ENCODE results near the gene ZNF600.
"Not testable (repeated sequence)": the region's sequence is repeated elsewhere in the genome, so short reads cannot be mapped to it uniquely, and the experiment has no call there.

The ZNF600 gene

DNA sequence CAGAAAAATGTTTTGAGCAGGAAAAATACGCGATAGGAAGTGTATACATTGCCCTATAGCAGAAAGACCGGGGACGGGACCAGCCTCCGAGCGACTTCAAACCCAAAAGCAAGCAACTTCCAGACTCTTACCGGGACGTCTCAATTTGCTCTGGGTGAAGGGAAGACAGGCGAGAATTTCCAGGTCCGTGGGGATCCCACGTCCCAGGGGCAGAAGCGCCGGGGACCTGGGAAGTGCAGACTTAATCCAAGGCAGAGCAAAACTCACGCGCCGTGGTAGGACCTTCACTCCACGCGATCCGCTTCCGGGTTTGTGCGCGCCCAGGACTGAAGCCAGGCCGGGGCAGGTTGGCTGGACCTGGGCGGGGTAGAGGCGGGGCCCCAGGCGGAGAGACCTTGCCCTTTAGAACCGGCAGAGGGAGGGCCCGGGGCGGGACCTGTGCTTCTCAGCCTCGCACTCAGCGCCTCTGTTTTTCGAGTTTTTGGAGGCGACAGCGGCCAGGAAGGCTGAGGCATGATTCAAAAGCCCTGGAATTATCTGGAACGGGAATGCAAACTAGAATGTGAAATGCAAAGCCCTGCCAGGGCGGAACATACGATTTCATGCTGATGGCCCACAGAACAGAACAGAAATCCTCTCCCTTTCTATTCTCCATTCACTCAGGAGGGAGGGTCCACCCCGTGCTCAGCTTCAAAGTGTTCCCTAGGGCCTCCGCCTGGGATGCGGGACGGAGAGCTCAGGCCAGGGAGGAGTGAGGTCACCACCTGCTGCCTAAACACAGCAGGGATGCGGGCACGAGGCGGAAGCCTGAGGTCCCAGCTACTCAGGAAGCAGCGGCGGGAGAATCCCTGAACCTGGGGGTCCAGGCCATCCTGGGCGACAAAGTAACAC lies at the start of gene ZNF600:
TSS of gene ZNF600 (minus strand) at position 328 of the 891 bp plus-strand sequence. CDS start 7,903 bp downstream, outside the sequence.
- peak; percentile 63 for DNase-seq (ENCODE audit: low read depth)

DNA sequence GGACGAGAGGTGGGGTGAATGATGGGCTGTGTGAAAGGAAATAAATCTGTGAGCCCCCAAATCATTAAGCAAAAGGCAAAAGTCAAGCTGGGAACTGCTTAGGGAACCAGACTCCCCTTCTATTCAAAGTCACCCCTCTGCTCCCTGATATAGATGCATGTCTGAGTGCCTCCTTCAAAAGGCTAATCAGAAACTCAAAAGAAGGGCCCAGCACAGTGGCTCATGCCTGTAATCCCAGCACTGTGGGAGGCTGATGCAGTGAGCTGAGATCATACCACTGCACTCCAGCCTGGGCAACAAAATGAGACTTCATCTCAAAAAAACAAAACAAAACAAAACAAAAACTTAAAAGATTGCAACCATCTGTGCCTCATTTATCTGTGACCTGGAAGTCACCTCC lies 47.7 kb upstream of the ZNF600 start:
- not testable (repeated sequence) for DNase-seq (ENCODE audit: low read depth)

- DNase-seq (ENCODE audit: low read depth) = not testable (repeated sequence)
Observed at GRCh38 chr19:52833541-52833940, 47.0 kb upstream of the ZNF600 start.

DNA sequence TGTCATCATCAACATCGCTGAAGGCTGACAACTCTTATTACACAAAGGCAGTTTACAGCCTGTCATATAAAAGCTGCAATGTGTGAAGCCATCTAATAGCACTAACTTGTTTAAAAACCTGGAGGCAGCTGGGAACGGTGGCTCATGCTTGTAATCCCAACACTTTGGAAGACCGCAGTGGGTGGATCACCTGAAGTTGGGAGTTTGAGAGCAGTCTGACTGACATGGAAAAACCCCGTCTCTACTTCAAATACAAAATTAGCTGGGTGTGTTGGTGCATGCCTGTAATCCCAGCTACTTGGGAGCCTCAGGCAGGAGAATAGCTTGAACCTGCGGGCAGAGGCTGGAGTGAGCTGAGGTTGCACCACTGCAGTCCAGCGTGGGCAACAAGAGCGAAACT lies 43.3 kb upstream of the ZNF600 start:
- DNase-seq (ENCODE audit: low read depth) = not testable (repeated sequence)

DNA sequence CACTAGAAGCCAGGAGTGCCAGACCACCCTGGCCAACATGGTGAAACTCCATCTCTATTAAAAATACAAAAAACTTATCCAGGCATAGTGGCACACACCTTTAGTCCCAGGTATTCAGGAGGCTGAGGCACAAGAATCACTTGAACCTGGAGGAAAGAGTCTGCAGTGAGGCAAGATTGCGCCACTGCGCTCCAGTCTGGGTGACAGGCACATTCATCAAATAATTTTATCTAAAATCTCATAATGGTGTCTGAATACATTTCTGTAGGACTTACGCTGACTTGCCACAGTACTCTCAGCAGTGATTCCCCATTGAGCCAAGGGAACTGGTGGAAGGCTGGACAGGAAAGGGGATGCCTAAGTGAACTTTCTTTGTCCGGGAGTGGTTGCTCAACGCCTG lies 39.2 kb upstream of the ZNF600 start:
- no peak for DNase-seq (ENCODE audit: low read depth)

DNA sequence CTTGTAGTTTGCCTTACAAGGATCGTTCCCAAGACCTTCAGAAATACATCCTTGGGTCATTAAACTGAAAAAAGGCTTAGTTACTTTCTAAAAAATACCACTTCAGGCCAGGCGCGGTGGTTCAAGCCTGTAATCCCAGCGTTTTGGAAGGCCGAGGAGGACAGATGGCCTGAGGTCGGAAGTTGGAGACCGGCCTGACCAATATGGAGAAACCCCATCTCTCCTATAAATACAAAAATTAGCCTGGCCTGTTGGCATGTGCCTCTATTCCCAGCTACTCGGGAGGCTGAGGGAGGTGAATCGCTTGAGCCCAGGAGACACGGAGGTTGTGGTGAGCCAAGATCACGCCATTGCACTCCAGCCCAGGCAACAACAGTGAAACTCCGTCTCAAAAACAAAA lies 37.1 kb upstream of the ZNF600 start:
- DNase-seq (ENCODE audit: low read depth) = no peak

- peak; percentile 55 for DNase-seq (ENCODE audit: low read depth)
Observed at GRCh38 chr19:52821204-52821960, 34.8 kb upstream of the ZNF600 start, which contains the start of gene ZNF28. Gene ZNF28 (minus strand): TSS chr19:52821633. CDS start chr19:52817958, 3,675 bp downstream.

DNA sequence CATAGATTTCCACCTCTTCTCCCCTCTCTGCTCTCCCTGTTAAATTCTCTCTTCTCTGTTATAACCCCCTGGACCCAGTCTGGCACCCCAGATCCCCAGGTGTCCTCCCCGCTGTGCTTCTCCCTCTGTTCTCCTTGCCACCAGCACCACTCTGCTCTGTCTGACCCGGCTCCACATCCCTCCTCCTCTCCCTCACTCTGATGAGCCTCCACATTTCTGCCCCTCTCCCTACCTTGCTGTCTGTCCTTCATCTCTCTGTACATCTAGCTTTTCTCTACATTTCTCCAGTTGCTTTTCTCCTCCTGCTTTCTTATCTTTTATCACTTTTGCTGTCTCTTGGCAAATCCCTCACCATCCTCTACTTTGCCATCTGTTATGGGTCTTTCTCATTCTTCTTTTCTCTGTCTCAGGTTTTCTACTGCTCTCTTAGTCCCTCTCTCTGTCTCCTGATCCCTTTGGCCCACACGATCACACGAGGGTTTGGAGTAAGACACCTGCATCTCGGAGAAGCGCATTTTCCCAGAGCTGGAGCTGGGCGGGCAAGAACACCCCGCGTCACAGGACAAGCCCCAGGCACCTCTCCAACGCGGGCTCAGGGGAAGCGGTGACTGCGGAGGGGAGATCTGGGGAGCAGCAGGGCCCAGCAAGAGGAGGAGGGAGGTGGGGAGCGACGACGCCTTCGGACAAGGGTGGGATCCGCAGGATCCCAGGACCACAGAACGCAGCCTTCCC lies 34.0 kb upstream of the ZNF600 start:
- DNase-seq (ENCODE audit: low read depth) = not testable (repeated sequence)

- DNase-seq (ENCODE audit: low read depth) = no peak
Observed at GRCh38 chr19:52809801-52810200, 23.2 kb upstream of the ZNF600 start.

DNA sequence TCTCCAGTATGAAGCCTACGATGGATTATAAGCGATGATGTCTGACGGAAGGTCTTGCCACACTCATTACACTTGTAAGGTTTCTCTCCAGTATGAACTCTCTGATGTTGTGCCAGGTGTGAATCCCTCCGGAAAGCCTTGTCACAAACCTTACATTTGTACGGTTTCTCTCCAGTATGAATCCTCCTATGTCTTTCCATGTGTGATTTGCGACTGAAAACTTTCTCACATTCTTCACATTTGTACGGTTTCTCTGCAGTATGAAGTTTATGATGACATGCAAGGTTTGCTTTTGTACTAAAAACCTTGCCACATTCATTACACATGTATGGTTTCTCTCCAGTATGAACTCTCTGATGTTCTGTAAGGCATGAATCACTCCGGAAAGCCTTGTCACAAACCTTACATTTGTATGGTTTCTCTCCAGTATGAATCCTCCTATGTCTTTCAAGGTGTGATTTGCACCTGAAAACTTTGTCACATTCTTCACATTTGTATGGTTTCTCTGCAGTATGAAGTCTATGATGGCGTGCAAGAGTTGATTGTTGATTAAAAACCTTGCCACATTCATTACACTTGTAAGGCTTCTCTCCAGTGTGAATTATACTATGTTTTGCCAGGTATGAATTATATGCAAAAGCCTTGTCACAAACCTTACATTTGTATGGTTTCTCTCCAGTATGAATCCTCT lies 13.5 kb upstream of the ZNF600 start:
- DNase-seq (ENCODE audit: low read depth) = not testable (repeated sequence)

DNA sequence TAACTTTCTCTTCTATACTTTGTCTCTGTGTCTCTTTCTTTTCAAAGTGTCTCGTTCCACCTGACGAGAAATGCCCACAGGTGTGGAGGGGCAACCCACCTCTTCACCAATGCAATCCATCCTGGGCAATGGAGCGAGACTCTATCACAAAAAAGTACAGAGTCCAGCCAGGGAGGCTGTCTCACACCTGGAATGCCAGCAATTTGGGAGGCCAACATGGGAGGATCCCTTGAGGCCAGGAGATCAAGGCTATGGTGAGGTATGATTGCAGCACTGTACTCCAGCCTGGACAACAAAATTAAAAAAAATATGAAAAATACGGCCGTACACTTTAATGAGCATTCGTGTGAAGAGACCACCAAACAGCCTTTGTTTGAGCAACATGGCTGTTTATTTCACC lies 2.8 kb upstream of the ZNF600 start:
- no peak for DNase-seq (ENCODE audit: low read depth)

GRCh38 chr19:52786078-52786463 lies 520 bp downstream of the ZNF600 start:
- DNase-seq (ENCODE audit: low read depth) = no peak

- DNase-seq (ENCODE audit: low read depth) = no peak
Observed at GRCh38 chr19:52785506-52785905, 1.1 kb downstream of the ZNF600 start.

DNA sequence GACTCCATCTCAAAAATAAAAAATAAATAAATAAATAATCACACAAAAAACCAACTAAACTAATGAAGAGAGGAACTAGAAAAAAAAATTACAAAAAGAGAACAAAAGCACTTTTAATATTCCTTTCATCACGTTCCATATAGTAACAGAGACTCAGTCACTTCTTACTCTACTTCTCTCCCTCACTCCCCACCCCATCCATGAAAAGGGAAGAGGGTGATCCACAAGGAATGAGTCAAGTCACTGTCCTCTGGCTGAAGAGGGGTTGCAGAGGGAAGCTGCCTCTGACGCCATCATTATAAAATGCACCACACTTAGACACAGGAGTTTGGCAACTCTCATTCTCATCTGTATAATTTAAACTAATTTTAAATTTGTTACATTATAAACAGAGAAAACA lies 3.7 kb downstream of the ZNF600 start:
- not testable (repeated sequence) for DNase-seq (ENCODE audit: low read depth)

GRCh38 chr19:52778811-52779210 lies 7.8 kb downstream of the ZNF600 start:
- peak; percentile 49 for DNase-seq (ENCODE audit: low read depth)

DNA sequence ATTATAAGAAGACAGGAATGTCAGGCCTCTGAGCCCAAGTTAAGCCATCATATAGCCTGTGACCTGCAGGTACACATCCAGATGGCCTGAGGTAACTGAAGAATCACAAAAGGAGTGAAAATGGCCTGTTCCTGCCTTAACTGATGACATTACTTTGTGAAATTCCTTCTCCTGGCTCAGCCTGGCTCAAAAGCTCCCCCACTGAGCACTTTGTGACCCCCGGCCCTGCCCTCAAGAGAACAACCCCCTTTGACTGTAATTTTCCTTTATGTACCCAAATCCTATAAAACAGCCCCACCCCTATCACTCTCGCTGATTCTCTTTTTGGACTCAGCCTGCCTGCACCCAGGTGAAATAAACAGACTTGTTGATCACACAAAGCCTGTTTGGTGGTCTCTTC lies 30.1 kb downstream of the ZNF600 start:
- DNase-seq (ENCODE audit: low read depth) = not testable (repeated sequence)

GRCh38 chr19:52749780-52750179 lies 36.8 kb downstream of the ZNF600 start:
- no peak for DNase-seq (ENCODE audit: low read depth)

- no peak for DNase-seq (ENCODE audit: low read depth)
Observed at GRCh38 chr19:52748336-52748950, 38.1 kb downstream of the ZNF600 start.

GRCh38 chr19:52745919-52746318 lies 40.7 kb downstream of the ZNF600 start:
- not testable (repeated sequence) for DNase-seq (ENCODE audit: low read depth)

DNA sequence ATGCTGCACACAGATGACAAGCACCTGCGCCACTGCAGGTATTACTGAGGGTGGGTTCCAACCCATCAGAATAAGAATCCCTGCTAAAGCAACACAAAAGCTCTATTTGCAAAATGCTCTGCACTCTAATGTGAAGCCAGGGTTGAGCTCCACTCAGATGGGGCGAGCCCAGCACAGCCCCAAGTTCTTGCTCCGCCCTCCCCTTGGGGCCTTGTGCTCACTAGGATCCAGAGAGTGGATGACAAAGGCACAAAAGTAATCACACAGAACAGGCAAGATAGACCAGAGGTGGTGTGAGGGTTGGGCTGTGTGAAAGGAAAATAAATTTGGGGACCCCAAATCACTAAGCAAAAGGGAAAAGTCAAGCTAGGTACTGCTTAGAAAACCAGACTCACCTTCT lies 43.5 kb downstream of the ZNF600 start:
- DNase-seq (ENCODE audit: low read depth) = no peak

- no peak for DNase-seq (ENCODE audit: low read depth)
Observed at GRCh38 chr19:52742516-52742915, 44.1 kb downstream of the ZNF600 start.

Data from stimulated activated CD8-positive, alpha-beta memory T cell treated with anti-CD3 and anti-CD28 coated beads, Interleukin-4, amount 100 ng/mL, for 24 hours (primary cell).